GM12891 (cell line): Measurements from ENCODE around the gene MAP1S.

ENCODE experiments used
- DNase-seq: peaks from one replicate; pipeline ENCODE4 v3.0.0; 2011; ENCODE audit warnings: low spot score; ENCODE audit not compliant: insufficient read length
- FAIRE-seq: peaks from 2 replicates; lab custom pipeline; 2011; peaks lifted over from hg19 to GRCh38; lab: Jason Lieb, UNC
- PAX5 ChIP-seq: IDR thresholded peaks from 2 replicates; pipeline ENCODE4 v1.6.1; 2011; ENCODE audit warnings: low read length, moderate library complexity, mild to moderate bottlenecking; ENCODE audit not compliant: insufficient read depth, severe bottlenecking
- POLR2A ChIP-seq: IDR thresholded peaks from 2 replicates; pipeline ENCODE4 v1.6.1; 2011; ENCODE audit warnings: low read depth, low read length, control low read depth
- POLR2AphosphoS5 ChIP-seq: IDR thresholded peaks from 2 replicates; pipeline ENCODE4 v1.6.1; 2011; ENCODE audit warnings: low read depth, low read length, control low read depth
- POU2F2 ChIP-seq: IDR thresholded peaks from 2 replicates; pipeline ENCODE4 v1.6.1; 2011; ENCODE audit warnings: low read depth, mild to moderate bottlenecking, control low read depth, low read length, moderate library complexity
- SPI1 ChIP-seq: IDR thresholded peaks from 2 replicates; pipeline ENCODE4 v1.6.1; 2011; ENCODE audit warnings: low read depth, low read length, control low read depth
- TAF1 ChIP-seq: IDR thresholded peaks from 2 replicates; pipeline ENCODE4 v1.6.1; 2011; ENCODE audit warnings: low read depth, low read length, control low read depth

Gene MAP1S

GRCh38 chr19:17758515-17758914 lies 39.2 kb downstream of the MAP1S start:
- peak; percentile 69 for FAIRE-seq

GRCh38 chr19:17761148-17761547 lies 41.9 kb downstream of the MAP1S start:
- no peak for TF ChIP-seq PAX5
- no peak for TF ChIP-seq POLR2A
- TF ChIP-seq POLR2AphosphoS5, result no peak
- no peak for TF ChIP-seq POU2F2
- TF ChIP-seq SPI1, result no peak
- no peak for TF ChIP-seq TAF1
- DNase-seq (no peak), FAIRE-seq (no peak)

More at GRCh38 chr19:17758515-17758914, 39.2 kb downstream of the MAP1S start:
- no peak for DNase-seq
- TF ChIP-seq POLR2AphosphoS5 (no peak), PAX5 (no peak), TAF1 (no peak), SPI1 (no peak), POLR2A (no peak), POU2F2 (no peak)

- DNase-seq (no peak), FAIRE-seq (peak; percentile 72)
Observed at GRCh38 chr19:17762505-17763229, 43.4 kb downstream of the MAP1S start.

GRCh38 chr19:17764348-17764747 lies 45.1 kb downstream of the MAP1S start:
- FAIRE-seq, result peak; percentile 5
- no peak for TF ChIP-seq POLR2AphosphoS5
- no peak for TF ChIP-seq PAX5
- no peak for TF ChIP-seq POLR2A
- DNase-seq, result no peak

More at GRCh38 chr19:17762505-17763229, 43.4 kb downstream of the MAP1S start:
- no peak for TF ChIP-seq POLR2AphosphoS5

GRCh38 chr19:17765069-17765618 lies 45.9 kb downstream of the MAP1S start:
- TF ChIP-seq POU2F2 (no peak), POLR2A (no peak), TAF1 (no peak), POLR2AphosphoS5 (no peak), SPI1 (no peak), PAX5 (no peak)
- no peak for FAIRE-seq

GRCh38 chr19:17766543-17767131 lies 47.4 kb downstream of the MAP1S start:
- DNase-seq (no peak), FAIRE-seq (peak; percentile 43)
- no peak for TF ChIP-seq PAX5
- no peak for TF ChIP-seq POU2F2
- TF ChIP-seq POLR2A, result no peak
- TF ChIP-seq SPI1, result no peak
- no peak for TF ChIP-seq POLR2AphosphoS5
- no peak for TF ChIP-seq TAF1

More at GRCh38 chr19:17765069-17765618, 45.9 kb downstream of the MAP1S start:
- no peak for DNase-seq

GRCh38 chr19:17767559-17767958 lies 48.3 kb downstream of the MAP1S start:
- TF ChIP-seq SPI1 (no peak), POLR2AphosphoS5 (no peak), TAF1 (no peak), POU2F2 (no peak), PAX5 (no peak), POLR2A (no peak)
- FAIRE-seq (no peak), DNase-seq (no peak)

- FAIRE-seq, result no peak
- no peak for TF ChIP-seq POLR2A
- TF ChIP-seq SPI1, result no peak
- no peak for TF ChIP-seq POU2F2
Observed at GRCh38 chr19:17770613-17771012, 51.3 kb downstream of the MAP1S start.

GRCh38 chr19:17772172-17772571 lies 52.9 kb downstream of the MAP1S start:
- FAIRE-seq (no peak), DNase-seq (no peak)
- TF ChIP-seq TAF1, result no peak
- no peak for TF ChIP-seq POU2F2
- TF ChIP-seq SPI1, result no peak
- TF ChIP-seq POLR2A, result no peak
- TF ChIP-seq POLR2AphosphoS5, result no peak
- TF ChIP-seq PAX5, result no peak

More at GRCh38 chr19:17770613-17771012, 51.3 kb downstream of the MAP1S start:
- no peak for DNase-seq

- FAIRE-seq (peak; percentile 71), DNase-seq (no peak)
- TF ChIP-seq SPI1 (no peak), POLR2AphosphoS5 (no peak), TAF1 (no peak), PAX5 (no peak), POU2F2 (no peak), POLR2A (no peak)
Observed at GRCh38 chr19:17775245-17775927, 56.1 kb downstream of the MAP1S start.
